Naive B cell (primary cell): ENCODE measurements around the gene SLC5A4. TPM values are rescaled to one million over a fixed set of nuclear protein-coding genes. Genes with fewer than 3 reads are reported as not detected.

ENCODE experiments used
- ATAC-seq, 2 donors: fragments of 150-1000 bp; cut with Tn5 transposase; 2 replicates each; pipeline ENCODE4 v1.10.0; 2021; ENCODE audit warnings: low read depth in 2 of 2, mild to moderate bottlenecking in 2 of 2, moderate library complexity in 2 of 2
- DNase-seq: peaks from one replicate; pipeline ENCODE4 v3.0.0; 2022
- H3K27ac Mint-ChIP-seq, 6 donors: one replicate each; pipeline ENCODE4 v1.8.0; 2020 to 2022; ENCODE audit warnings: mild to moderate bottlenecking in 6 of 6, mixed read lengths in 6 of 6, moderate library complexity in 5 of 6, inconsistent platforms in 2 of 6
- H3K27me3 Mint-ChIP-seq, 3 donors: one replicate each; pipeline ENCODE4 v1.8.0; 2021 to 2022; ENCODE audit warnings: mixed read lengths in 3 of 3, mild to moderate bottlenecking in 1 of 3
- H3K36me3 Mint-ChIP-seq, 2 donors: one replicate each; pipeline ENCODE4 v1.8.0; 2020 to 2022; ENCODE audit warnings: mixed read lengths in 2 of 2, inconsistent platforms in 1 of 2, mild to moderate bottlenecking in 1 of 2
- H3K4me1 Mint-ChIP-seq, 3 donors: one replicate each; pipeline ENCODE4 v1.8.0; 2020 to 2022; ENCODE audit warnings: mixed read lengths in 3 of 3, inconsistent platforms in 1 of 3, mild to moderate bottlenecking in 1 of 3, moderate library complexity in 1 of 3
- H3K4me3 Mint-ChIP-seq, 8 donors: one replicate each; pipeline ENCODE4 v1.8.0; 2020 to 2022; ENCODE audit warnings: mild to moderate bottlenecking in 8 of 8, mixed read lengths in 8 of 8, moderate library complexity in 8 of 8, inconsistent platforms in 2 of 8
- H3K9me3 Mint-ChIP-seq, 7 donors: one replicate each; pipeline ENCODE4 v1.8.0; 2020 to 2022; ENCODE audit warnings: mixed read lengths in 7 of 7, mild to moderate bottlenecking in 5 of 7, inconsistent platforms in 2 of 7, moderate library complexity in 1 of 7
- polyA plus RNA-seq, 6 donors: library from polyadenylated mRNA; unstranded; fragments of 300-500 nt; fragmentation: Illumina TruSeq; gene quantifications; one replicate each; pipeline ENCODE4 v1.2.3, GENCODE V29; 2021; ENCODE audit warnings: low read depth in 6 of 6

SLC5A4 gene
- polyA plus RNA-seq, 6 donors from 2014 or later = not detected

DNA sequence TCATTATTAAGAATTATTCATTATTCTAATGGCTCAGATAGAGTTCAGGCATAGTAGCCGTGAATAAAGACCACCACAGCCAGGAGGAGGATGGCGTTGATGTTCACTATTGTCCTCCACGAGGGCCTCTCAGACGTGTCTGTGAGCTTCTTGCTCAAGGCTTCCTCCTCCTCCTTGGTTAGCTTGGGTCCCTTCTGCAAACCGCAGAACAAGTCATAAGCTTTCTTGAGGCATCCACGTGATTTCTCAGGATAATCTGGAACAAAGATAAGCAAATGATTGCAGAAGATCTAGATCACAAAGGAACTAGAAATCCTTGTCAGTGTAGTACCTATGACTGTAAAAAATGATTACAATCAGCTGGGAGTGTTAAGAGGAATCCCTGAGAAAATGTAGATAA is 36.7 kb downstream of the SLC5A4 start:
- H3K4me1 Mint-ChIP-seq = no peaks in the 10 kb centered on the region
- H3K9me3 Mint-ChIP-seq = peaks cover 0 to 3% (median 0%) of the 10 kb centered on the region in 7 donors
- no peak overlapping the region for H3K27ac Mint-ChIP-seq
- ATAC-seq = no peak
- no peak overlapping the region for H3K4me3 Mint-ChIP-seq
- DNase-seq = no peak
- H3K36me3 Mint-ChIP-seq = no peaks in the 10 kb centered on the region
- peaks cover 16 to 26% (median 22%) of the 10 kb centered on the region in 3 donors for H3K27me3 Mint-ChIP-seq

DNA sequence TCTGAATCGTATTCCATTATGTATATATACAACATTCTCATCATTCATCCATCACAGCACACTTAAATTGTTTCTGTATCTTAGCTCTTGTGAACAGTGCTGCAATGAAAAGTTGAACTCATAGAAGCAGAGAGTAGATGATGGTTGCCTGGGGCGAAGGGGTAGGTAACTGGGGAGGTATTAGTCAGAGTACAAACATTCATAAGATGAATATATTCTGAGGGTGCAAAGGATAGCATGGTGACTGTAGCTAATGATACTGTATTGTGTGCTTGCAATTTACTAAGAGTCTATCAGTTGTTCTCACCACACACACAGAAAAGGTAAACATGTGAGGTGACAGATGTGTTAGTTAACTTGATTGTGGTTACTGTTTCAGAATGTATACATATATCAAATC is 37.7 kb downstream of the SLC5A4 start:
- DNase-seq = no peak
- Mint-ChIP-seq H3K27me3 (peaks cover 21 to 29% (median 26%) of the 10 kb centered on the region in 3 donors), H3K36me3 (no peaks in the 10 kb centered on the region), H3K4me1 (no peaks in the 10 kb centered on the region), H3K27ac (no peak overlapping the region), H3K4me3 (peak overlapping the region in 1 of 8 donors; percentile 1), H3K9me3 (peaks cover 0 to 3% (median 0%) of the 10 kb centered on the region in 7 donors)
- ATAC-seq = no peak

DNA sequence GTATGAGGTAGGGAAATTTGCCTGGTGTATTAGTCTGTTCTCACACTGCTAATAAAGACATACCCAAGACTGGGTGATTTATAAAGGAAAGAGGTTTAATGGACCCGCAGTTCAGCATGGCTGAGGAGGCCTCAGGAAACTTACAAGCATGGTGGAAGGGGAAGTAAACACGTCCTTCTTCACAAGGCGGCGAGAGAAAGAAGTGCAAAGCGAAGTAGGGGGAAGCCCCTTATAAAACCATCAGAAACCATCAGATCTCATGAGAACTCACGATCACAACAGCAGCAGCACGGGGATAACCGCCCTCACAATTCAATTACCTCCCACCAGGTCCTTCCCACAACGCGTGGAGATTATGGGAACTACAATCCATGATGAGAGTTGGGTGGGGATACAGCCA is 38.2 kb downstream of the SLC5A4 start:
- peaks cover 0 to 3% (median 0%) of the 10 kb centered on the region in 7 donors for H3K9me3 Mint-ChIP-seq
- H3K27me3 Mint-ChIP-seq = peaks cover 25 to 31% (median 30%) of the 10 kb centered on the region in 3 donors
- no peak overlapping the region for H3K27ac Mint-ChIP-seq
- DNase-seq = no peak
- H3K36me3 Mint-ChIP-seq = no peaks in the 10 kb centered on the region
- H3K4me3 Mint-ChIP-seq = no peak overlapping the region
- ATAC-seq = no peak
- H3K4me1 Mint-ChIP-seq = no peaks in the 10 kb centered on the region

DNA sequence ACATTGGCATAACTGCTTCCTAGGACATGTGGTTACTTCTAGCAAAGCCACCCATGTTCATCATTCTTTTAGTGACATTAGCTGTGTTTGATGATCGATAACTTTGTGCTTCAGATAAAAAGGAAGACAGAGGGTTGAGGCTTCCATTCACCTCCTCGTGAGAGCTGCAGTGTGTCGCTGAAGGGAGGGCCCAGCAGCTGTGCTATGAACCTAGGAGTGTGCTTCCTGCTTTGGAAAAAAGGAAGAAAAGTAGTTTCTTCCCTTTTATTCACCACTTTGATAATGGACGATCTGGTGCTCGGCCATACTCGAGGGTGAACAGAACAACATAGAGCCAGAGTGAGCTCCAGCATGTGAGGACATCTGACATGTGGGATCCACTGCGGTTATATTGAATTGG is 44.1 kb downstream of the SLC5A4 start:
- Mint-ChIP-seq H3K36me3 (no peaks in the 10 kb centered on the region), H3K4me1 (peaks cover 0 to 5% (median 3%) of the 10 kb centered on the region in 3 donors), H3K27me3 (peaks cover 21 to 52% (median 29%) of the 10 kb centered on the region in 3 donors), H3K4me3 (no peak overlapping the region), H3K27ac (no peak overlapping the region), H3K9me3 (no peaks in the 10 kb centered on the region)
- DNase-seq (no peak), ATAC-seq (no peak)

DNA sequence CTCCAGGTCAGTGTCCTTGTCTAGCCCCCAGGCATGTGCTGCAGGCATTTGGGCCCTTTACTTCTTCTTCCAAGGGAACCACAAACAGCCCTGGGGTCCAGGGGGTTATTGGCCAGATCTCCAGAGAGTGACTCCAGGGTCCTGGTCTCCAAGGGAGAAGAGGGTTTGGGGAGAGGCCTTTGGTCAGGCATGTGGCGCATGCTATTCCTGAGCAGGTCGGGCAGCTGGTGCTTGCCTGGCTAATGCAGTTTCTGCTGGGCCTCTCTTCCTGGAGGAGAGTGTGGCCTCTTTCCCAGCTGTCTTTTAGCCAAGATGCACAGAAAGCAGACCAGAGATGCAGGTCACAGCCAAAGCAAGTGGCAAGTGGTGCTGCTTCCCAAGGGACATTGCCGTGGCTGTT is 46.5 kb downstream of the SLC5A4 start:
- DNase-seq (no peak), ATAC-seq (no peak)
- no peak overlapping the region for H3K27ac Mint-ChIP-seq

DNA sequence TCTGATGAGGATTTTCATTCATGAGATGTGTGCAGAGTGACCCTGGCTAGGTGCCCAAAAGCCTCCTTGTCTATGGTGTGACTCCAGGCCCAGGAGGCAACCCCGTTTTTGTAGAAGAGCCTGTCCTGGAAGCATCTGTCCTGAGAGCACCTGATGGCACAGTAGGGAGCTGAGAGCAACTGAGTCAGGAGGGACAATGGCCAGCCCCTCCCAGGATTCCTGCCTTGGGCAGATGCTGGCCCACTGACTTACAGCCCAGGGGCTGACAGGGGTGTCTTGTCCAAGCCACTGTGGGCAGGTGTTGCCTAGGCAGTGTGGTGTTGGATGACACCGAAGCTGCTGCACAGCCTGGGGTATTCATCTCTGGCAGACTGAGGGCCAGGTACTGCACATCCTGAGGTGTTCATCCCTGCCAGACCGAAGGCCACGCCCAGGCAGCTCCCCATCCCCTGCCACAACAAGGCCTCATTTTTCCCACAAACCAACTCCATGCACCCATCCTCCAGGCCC is 47.1 kb downstream of the SLC5A4 start:
- no peak overlapping the region for H3K4me3 Mint-ChIP-seq
- ATAC-seq = no peak
- DNase-seq = no peak
- H3K36me3 Mint-ChIP-seq = no peaks in the 10 kb centered on the region
- peaks cover 5 to 15% (median 8%) of the 10 kb centered on the region in 3 donors for H3K4me1 Mint-ChIP-seq
- H3K27ac Mint-ChIP-seq = peak overlapping the region in 1 of 6 donors; percentile 82
- H3K9me3 Mint-ChIP-seq = peaks cover 0 to 1% (median 0%) of the 10 kb centered on the region in 7 donors
- peaks cover 29 to 72% (median 53%) of the 10 kb centered on the region in 3 donors for H3K27me3 Mint-ChIP-seq

More for the DNA sequence above, 46.5 kb downstream of the SLC5A4 start:
- H3K27me3 Mint-ChIP-seq = peaks cover 30 to 68% (median 48%) of the 10 kb centered on the region in 3 donors
- H3K4me3 Mint-ChIP-seq = no peak overlapping the region
- H3K9me3 Mint-ChIP-seq = no peaks in the 10 kb centered on the region
- peaks cover under 1 to 8% (median 8%) of the 10 kb centered on the region in 3 donors for H3K4me1 Mint-ChIP-seq
- no peaks in the 10 kb centered on the region for H3K36me3 Mint-ChIP-seq

DNA sequence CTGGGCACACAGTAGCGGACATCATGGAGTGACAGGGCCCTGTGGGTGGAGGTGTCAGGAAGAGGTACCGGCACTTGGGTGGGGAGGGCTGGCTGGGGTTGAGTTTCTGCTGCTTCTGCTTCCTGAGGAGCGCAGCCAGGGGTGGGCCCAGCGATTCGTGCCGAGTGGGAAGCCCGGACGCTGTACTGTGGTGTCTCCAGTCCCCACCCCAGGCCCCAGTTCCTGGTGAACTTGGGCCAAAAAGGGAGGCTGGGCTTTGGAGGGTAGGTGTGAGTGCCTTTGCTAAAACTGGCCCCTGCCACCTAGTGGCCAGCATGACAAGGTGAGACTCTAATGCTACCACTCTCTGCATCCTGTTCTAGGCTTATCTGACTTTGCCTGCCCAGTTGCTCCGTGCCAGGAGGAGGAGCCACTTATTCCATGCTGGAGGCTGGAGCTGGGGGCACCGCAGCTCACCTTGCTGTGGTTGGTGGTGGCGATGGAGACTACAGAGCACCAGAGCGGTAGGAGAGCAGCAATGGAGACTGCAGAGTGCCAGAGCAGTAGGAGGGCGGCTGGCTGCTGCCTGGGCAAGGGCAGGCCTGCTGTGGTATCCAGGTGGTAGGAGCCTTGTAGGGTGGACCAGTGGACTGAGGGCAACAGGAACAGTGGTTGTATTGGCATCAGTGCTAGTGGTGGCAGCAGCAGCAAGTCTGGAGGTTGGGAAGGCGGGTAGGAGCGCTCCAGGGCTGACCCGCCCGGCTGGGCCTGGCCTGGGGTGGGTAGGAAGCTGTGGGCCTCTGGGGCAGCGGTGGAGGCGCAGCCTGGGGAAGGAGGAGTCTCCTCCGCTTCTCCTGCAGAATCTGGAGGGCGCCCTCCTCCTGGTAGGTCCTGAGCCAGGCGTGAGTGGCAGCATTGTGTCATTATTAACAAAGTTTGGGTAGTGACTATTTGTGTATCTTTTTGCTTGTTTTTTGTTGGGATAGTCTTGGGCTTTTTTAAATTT is 48.1 kb downstream of the SLC5A4 start:
- DNase-seq = no peak
- peaks cover 0 to 1% (median 0%) of the 10 kb centered on the region in 7 donors for H3K9me3 Mint-ChIP-seq
- ATAC-seq = peak in 1 of 2 donors; percentile 34
- peaks cover 23 to 72% (median 49%) of the 10 kb centered on the region in 3 donors for H3K27me3 Mint-ChIP-seq
- H3K36me3 Mint-ChIP-seq = no peaks in the 10 kb centered on the region
- H3K27ac Mint-ChIP-seq = peak overlapping the region in 1 of 6 donors; percentile 47
- H3K4me3 Mint-ChIP-seq = no peak overlapping the region
- H3K4me1 Mint-ChIP-seq = peaks cover 5 to 21% (median 8%) of the 10 kb centered on the region in 3 donors

DNA sequence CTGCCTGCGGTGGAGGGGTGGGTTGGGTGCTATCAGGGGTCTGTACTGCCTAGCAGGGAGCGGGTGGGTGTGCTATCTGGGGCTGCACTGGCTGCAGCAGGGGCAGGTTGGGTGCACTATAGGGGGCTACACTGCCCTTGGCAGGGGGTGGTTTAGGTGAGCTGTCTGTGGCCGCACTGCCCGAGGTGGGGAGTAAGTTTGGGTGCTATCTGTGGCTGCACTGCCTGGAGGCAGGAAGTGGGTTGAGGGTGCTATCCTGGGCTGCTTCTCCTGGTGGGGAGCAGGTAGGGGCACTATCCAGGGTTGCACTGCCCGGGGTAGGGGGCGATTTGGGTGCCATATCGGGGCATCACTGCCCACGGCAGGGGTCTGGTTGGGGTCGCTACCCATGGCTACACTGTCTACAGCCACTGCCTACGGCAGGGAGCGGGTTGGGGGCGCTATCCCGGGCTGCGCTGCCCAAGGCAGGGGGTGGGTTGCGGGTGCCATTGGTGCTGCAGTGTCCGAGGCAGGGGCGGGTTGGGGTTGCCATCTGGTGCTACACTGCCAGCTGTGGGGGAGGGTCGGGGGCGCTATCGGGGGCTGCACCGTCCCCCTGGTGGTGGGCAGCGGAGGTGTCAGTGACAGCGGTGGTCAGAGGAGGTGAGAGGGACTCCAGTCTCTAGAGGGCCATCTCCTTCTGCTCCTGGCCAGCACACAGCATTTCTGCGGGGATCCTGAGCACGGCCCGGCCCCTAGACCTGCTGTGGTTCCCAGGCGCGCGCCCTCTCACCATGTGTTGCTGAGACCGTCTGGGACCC is 49.0 kb downstream of the SLC5A4 start:
- ATAC-seq (no peak), DNase-seq (no peak)
- peaks cover 5 to 22% (median 8%) of the 10 kb centered on the region in 3 donors for H3K4me1 Mint-ChIP-seq
- peaks cover 24 to 74% (median 51%) of the 10 kb centered on the region in 3 donors for H3K27me3 Mint-ChIP-seq
- no peaks in the 10 kb centered on the region for H3K36me3 Mint-ChIP-seq
- no peak overlapping the region for H3K4me3 Mint-ChIP-seq
- no peak overlapping the region for H3K27ac Mint-ChIP-seq
- peaks cover 0 to 1% (median 0%) of the 10 kb centered on the region in 7 donors for H3K9me3 Mint-ChIP-seq

DNA sequence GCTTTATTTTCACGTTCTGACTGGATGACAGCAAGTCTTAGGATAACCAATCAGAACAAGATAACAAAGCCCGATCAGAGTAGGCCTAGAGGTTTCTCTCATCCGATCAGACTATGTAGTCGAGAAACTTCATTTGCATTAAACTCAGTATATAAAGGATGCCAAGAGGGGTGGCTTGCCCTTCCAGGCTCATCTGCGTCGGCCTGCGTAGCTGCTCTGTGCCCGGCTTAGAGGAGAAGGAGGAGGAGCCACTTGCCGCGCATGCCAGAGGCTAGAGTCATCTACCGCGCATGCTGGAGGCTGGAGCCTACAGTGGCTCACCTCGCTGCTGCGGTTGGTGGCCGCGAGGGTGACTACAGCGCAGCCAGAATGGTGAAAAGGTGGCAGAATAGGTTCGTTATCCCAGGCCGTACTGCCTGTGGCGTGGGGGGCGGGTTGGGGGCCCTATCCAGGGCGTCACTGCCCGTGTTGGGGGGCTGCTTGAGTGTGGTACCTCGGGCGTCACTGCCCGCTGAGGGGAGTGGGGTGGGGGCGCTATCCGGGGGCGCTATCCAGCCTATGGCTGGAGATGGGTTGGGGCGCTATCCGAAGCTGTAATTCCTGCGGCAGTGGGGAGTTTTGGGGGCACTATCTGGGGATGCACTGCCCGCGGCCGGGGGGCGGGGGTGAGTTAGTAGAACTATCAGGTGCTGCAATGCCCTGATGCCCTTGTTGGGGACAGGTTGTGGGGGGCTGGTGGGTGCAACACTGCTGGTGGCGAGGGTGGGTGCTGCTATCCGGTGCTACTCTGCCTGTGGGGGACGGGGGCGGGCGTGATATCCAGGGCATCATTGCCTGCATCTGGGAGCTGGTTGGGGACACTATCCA is 50.1 kb downstream of the SLC5A4 start, which contains the start of gene RFPL2:
RFPL2 (minus strand) TSS at position 218 of the 867 bp plus-strand sequence. CDS start 2,622 bp downstream, outside the sequence.
- peaks cover 5 to 22% (median 8%) of the 10 kb centered on the region in 3 donors for H3K4me1 Mint-ChIP-seq

DNA sequence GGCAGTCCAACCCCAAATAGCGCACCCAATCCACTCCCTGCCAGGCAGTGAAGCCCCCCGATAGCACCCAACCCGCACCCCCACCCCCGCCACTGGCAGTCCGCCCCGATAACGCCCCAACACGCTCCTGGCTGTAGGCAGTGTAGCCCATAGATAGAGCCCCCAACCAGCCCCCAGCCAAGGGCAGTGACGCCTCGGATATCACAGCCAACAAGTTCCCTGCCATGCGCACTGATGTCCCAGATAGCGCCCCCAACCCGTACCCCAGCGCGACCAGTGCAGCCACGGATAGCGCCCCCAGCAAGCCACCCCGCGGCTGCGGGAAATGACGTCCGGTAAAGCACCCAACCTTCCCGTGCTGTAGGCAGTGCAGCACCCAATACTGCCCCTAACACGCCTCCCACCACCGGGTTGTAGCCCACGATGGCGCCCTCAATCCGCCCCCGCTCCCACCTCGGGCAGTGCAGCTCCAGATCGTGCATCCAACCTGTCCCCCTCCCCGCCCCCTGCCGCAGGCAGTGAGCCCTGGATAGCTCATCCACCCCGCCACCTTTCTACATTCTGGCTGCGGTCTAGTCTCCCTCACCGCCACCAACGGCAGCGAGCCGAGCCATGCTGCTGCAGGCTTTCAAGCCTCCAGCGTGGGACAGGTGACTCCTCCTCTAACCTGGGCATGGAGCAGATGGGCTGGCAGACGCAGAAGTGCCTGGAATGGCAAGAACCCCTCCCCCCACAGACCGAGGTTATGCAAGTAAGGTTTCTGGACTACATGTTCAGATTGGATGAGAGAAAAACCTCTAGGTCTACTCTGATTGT is 50.9 kb downstream of the SLC5A4 start:
- H3K4me3 Mint-ChIP-seq = peak overlapping the region in 7 of 8 donors; percentile 45 to 82 (median 58)
- H3K4me1 Mint-ChIP-seq = peaks cover 5 to 22% (median 8%) of the 10 kb centered on the region in 3 donors
- peaks cover 0 to 1% (median 0%) of the 10 kb centered on the region in 7 donors for H3K9me3 Mint-ChIP-seq
- H3K27ac Mint-ChIP-seq = peak overlapping the region in 2 of 6 donors; percentile 22 to 32
- DNase-seq (no peak), ATAC-seq (no peak)
- no peaks in the 10 kb centered on the region for H3K36me3 Mint-ChIP-seq
- H3K27me3 Mint-ChIP-seq = peaks cover 24 to 67% (median 52%) of the 10 kb centered on the region in 3 donors

More for the DNA sequence above, 50.1 kb downstream of the SLC5A4 start, which contains the start of gene RFPL2:
- Mint-ChIP-seq H3K27me3 (peaks cover 24 to 71% (median 53%) of the 10 kb centered on the region in 3 donors), H3K4me3 (peak within 1 kb of the TSS; percentile 45 to 82 (median 63)), H3K9me3 (peaks cover 0 to 1% (median 0%) of the 10 kb centered on the region in 7 donors), H3K27ac (peak within 1 kb of the TSS in 3 of 6 donors; percentile 22 to 72 (median 32)), H3K36me3 (no peaks in the 10 kb centered on the region)
- no peak for DNase-seq
- peak in 1 of 2 donors; percentile 41 for ATAC-seq

DNA sequence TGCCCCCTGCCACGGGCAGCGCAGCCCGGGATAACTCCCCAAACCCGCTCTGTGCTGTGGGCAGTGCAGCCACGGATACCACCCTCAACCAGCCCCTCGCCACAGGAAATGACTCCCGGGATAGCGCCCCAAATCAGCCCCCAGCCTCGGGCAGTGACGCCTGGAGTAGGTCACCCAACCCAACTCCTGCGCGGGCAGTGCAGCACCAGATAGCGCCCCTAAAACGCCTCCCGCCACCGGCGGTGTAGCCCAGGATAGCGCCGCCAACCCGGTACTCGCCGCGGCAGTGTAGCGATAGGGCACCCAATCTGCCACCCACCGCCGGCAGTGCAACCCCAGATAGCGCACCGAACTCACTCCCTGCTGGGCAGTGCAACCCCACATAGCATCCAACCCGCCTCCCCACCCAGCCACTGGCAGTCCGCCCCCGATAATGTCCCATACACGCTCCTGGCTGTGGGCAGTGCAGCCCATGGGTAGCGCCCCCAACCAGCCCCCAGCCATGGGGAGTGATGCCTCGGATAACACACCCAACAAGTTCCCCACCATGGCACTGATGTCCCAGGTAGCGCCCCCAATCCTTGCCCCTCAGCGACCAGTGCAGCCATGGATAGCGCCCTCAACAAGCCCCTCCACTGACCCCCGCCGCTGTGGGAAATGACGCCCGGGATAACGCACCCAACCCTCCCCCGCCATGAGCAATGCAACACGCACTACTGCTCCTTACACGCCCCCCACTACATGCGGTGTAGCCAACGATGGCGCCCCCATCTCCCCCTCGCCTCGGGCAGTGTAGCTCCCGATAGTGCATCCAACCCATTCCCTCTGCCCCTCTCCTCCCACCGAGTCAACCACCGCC is 51.7 kb downstream of the SLC5A4 start:
- peaks cover 0 to 1% (median 0%) of the 10 kb centered on the region in 7 donors for H3K9me3 Mint-ChIP-seq
- DNase-seq = no peak

More for the DNA sequence above, 51.7 kb downstream of the SLC5A4 start:
- H3K27ac Mint-ChIP-seq = no peak overlapping the region
- peak overlapping the region in 4 of 8 donors; percentile 42 to 82 (median 58) for H3K4me3 Mint-ChIP-seq
- H3K4me1 Mint-ChIP-seq = peaks cover 5 to 22% (median 8%) of the 10 kb centered on the region in 3 donors
- no peaks in the 10 kb centered on the region for H3K36me3 Mint-ChIP-seq
- ATAC-seq = no peak
- H3K27me3 Mint-ChIP-seq = peaks cover 24 to 73% (median 61%) of the 10 kb centered on the region in 3 donors
